HG03571 (cell line): ENCODE measurements around the gene SEZ6L2.

Experiments used
- ATAC-seq: cut with Tn5 transposase; IDR thresholded peaks from one replicate; pipeline ENCODE4 v1.9.1; 2021; ENCODE audit not compliant: unreplicated experiment

SEZ6L2 gene

GRCh38 chr16:29830774-29831173 lies 68.6 kb downstream of the SEZ6L2 start:
- ATAC-seq, result no peak

GRCh38 chr16:29826342-29826695 lies 73.0 kb downstream of the SEZ6L2 start:
- no peak for ATAC-seq

GRCh38 chr16:29825145-29826044 lies 74.0 kb downstream of the SEZ6L2 start:
- no peak for ATAC-seq

GRCh38 chr16:29824589-29825144 lies 74.7 kb downstream of the SEZ6L2 start:
- no peak for ATAC-seq

GRCh38 chr16:29821643-29822115 lies 77.7 kb downstream of the SEZ6L2 start:
- ATAC-seq, result no peak
